IPS DF 19.7 (cell line): Measurements from ENCODE around the gene ZMIZ1.

Experiments used
- DNase-seq: peaks from one replicate; pipeline ENCODE4 v3.0.0-alpha.2; 2013; ENCODE audit warnings: low read depth, low spot score

ZMIZ1 gene

DNA sequence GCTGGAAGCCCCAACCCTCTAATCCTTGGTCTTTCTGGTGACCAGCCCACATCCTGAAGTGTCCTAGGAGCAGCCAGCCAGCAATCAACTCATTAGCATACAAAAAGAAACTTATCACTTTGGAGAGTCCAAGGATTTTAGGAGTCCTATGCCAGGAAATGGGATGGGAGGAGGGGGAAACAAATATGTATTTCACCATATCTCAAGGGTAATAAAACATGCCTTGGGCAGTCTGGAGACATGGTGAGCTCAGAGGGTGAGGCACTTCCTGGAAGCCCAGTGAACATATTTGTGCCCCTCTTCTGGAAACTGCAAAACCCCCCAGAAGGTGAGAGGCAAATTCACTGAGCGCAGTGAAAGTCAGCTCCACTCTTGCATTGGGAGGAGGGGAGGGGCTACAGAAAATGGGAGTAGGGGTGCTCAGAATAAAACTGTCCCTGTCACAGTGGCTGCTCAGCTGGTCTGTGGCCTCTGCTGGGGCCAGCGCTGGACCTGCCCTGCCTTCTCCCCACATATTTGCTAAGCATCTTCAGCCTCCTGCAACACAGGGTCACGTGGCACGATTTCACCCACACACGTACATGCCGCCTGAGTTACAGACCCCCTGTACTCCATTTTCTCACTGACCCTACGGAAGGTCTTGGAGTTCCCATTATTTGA is 17.7 kb upstream of the ZMIZ1 start:
- no peak for DNase-seq

DNA sequence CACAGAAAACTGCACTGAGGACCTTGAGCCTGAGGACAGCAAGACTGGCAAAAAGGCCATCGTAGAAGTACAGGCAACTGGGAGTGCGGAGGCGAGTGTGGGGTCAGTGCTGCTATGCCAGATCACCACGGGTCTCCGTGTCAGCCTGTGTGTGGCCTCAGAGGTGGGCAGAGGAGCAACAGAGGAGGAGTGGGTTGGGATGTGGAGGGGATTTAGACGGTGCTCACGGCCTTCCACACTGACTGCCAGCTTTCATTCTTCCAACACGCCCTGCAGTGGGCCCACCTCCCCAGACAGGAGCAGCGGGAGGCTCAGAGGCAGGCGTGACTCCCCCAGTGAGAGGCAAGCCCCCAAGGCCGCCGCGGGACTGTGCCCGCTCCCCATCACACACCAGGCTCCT is 17.0 kb upstream of the ZMIZ1 start:
- no peak for DNase-seq

DNA sequence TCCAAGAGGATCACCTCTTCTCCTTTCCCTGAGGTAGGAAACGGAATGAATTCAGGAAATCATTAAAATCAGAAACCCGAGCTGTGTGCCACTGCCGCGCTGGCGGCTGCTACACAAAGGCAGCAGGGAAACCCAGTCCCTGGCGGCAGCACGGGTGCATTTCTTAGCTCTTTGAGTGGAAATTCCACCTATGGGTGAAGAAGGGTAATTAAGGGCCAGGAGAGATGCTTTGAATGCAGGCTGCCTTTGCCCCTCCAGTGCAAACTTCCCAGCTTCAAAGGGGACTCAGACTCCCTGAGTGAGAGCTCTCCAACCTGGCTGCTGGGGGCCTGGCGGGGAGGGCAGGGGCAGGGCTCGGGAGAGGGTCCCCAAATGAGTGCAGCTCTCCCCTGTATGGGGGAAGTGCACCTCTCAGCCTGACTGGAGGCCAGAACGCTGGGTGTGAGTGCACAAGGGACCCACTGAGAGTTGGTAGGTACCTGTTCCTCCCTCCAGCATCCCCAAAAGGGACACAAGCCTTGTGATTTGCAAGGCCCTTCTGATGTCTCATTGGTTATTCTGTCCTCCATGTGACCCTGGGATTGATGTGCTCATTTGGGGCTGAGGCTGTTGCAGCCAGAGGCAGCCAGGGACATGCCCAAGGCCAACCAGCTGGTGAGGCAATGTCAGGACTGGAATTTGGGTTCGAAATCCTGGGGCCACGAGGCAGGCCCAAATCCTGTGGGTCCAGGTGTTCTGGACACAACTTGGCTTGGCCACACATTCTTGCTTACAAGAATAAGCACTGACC is 16.3 kb upstream of the ZMIZ1 start:
- DNase-seq, result no peak

DNA sequence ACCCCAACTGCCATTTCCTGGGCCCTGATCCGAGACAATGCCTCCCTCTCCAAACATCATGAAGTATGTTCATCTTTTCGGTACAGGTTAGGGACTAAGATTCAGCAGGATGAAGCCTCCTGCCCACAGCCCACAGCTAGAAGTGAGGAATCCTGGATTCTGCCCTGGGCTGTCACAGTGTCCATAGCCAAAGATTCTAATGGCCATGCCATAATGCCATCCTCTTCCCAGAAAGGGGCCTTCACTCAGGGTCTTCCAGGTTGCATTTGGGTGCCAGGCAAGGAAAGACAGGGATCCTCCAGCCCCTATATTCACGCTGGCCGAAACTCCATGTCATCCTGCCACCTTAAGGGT is 15.7 kb upstream of the ZMIZ1 start:
- no peak for DNase-seq

DNA sequence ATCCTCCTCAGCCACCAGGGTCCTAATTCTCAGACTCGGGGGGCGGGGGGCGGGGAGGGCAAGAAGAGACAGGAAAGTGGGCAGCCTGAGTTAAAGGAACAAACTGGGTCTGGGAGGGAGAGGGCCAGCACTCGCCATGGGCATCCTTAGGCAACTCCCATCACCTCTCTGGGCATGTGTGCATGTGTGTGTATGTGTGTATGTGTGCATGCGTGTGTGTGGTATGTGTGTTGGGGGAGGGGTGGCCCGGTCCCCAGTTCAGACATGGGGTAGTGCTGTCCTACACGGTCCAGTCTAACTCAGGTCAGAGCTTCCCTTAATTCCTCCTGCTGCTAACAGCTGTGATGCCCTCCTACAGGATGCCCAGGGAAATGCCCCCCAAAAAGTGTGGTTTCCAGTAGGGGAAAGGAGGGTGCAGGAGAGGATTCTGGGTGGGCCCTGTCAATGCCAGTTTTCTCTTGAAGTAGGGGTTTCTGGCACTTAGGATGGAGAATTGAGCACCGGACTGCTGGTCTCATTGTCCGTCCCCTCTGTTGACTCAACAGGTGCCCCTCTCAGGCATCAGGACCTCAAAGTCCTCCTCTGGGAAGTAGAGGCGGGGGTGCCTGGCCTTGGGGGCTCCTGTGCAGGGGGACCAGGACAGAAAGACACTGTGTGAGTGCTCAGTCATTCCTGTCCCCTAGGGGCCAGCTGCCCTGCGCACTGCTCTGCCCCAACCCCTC is 15.1 kb upstream of the ZMIZ1 start:
- no peak for DNase-seq

DNA sequence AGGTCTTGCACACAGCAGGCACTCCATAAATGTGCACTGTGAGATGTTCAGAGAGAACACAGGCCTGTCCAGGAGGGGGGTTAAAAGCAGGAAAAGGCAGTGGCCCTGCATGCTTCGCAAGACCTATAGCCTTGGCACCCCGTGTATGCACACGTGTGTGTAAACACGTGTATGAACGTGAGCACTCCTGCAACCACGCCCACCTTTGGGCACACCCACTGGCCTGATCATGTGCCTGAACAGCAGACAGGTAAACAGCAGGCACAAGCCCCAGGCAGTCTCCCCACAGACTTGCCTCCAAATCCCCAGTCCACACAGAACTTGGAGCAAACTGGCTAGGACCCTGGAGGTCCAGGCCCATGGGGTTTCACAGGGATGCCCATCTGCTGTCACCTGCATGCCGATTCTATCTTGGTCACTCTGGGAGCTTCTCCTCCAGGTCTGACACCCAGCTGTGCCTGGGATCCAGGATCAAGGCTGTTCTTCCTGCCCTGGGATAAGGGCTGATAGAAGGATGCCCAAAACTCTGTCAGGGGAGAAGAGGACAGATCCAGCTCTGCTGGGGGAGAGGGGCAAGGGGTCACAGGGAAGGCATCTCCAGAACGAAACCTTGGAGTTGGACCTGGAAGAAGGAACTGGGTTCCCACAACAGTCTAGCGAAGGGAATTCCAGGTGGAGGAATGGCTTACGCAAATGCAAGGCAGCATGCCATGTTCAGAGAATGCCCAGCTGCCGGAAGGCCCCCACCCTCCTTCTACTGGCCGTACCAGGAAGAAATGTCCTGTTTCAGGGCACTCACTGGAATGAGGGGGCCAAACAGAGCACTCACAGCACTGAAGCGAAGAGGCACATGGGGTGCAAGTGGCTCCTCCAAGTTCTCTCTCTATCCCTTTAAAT is 14.3 kb upstream of the ZMIZ1 start:
- DNase-seq, result no peak

DNA sequence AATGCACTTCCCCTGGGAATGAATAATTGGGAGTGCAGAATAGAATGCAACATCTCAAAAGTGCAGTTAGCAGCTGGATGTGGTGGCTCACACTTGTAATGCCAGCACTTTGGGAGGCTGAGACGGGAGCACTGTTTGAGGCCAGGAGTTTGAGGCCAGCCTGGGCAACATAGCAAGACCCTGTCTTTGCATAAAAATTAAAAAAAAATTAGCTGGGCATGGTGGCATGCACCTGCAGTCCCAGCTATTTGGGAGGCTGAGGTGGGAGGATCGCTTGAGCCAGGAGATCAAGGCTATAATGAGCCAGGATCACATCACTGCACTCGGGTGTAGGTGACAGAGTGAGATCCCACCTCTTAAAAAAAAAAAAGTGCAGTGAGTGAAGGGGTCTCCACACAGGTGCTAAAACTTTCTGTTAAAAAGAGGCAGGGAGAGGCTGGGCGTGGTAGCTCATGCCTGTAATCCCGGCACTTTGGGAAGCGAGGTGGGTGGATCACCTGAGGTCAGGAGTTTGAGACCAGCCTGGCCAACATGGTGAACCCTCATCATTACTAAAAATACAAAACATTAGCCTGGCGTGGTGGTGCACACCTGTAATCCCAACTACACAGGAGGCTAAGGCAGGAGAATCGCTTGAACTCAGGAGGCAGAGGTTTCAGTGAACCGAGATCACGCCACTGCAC is 13.5 kb upstream of the ZMIZ1 start:
- no peak for DNase-seq

DNA sequence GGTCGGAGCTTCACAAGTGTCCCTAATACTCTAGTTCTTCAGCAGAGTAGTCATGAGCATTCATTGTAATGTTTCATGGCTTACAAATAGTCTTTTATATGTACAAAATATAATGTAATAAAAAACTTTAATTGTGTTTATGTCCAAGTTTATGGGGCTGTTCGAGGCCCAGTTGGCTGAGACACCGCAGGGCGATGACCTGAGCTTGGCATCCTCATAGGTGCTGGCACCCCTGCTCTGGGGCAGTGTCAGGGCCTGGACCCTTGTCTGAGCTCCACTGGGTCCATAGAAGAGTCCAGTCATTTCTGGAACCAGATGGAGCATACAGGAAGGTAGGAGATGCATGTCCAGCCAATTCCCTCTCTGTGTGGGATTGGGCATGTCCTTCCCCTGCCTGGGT is 12.9 kb upstream of the ZMIZ1 start:
- no peak for DNase-seq

DNA sequence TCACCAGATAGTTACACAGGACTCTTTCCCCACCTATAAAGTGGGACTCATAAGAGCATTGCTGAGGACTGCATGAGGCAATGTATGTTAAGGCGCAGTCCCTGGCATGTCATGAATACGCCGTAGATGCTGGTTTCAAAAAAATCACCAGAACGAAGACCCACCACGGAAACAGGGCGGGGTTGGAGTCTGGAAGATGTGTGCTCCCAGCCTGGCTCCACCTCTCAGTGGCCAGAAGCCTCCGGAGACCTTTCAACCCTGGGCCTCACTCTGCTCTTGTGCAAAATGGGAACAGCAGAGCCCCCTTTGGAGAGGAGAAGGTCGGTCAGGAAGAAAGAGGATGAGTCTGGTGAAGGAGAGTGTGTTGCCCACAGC is 12.4 kb upstream of the ZMIZ1 start:
- no peak for DNase-seq

DNA sequence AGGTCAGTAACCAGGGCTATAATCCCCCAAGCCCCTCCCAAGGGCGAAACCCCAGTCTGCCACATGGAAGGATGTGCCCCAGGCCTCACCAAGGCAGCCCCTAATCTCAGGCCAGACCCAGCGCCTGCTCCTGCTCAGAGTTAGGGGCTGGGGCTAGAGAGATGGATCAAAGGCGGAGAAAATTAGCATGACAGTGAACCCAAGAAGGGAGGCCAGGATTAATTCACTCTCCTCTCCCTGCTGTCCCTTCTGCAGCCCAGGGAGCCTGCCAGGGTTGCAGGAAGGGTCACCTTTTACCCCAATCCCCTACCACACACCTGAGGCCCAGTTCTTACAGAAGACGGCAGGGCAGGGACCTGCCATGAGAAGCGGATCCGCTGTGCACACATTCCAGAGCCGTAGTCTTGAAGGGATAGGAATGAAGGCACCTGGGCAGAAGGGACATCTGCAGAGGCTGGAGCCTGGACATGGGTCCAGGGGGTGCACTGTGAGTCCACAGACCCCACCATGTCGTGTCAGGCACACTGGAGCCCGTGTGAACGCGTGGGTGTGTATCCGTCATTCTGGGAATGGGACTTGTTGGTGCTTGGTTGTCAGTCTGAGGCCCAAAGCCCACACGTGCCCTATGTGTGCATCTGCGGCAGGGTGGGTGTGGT is 11.9 kb upstream of the ZMIZ1 start:
- no peak for DNase-seq

DNA sequence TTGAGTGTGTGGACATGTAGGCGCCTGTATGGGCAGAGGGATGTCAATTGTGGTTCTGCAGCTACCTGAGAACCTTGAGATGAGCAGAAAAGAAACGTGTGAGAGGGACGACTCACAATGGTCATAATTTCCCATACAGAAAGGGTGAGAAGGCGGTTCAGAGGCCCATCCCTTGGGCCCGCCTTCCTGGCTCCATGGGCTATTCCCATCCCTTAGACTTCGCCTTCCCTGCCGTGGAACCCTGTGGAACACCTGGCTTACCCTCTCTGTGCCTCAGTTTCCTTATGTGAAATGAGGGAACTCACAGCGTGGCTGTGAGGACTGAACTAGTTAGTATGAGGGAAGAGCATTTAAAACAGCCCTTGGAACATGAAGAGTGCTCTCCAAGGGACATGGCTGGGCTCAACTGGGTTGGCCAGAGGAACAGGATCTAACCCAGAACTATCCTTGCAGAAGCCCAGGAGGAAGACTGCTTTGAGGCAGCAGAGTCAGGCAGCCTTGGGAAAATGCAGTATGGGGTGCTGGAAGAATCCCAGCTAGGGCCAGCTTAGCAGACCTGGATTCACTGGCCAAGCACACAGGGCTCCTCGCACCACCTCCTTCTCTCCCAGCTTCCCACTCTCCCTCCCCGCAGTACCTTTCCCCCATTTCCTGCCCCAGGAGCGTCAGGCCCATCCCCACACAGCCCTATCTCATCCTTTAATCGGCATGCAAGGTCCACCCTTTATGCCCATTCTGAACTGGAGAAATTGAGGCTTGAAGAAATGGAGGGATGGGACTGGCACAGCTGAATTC is 11.1 kb upstream of the ZMIZ1 start:
- DNase-seq, result no peak

DNA sequence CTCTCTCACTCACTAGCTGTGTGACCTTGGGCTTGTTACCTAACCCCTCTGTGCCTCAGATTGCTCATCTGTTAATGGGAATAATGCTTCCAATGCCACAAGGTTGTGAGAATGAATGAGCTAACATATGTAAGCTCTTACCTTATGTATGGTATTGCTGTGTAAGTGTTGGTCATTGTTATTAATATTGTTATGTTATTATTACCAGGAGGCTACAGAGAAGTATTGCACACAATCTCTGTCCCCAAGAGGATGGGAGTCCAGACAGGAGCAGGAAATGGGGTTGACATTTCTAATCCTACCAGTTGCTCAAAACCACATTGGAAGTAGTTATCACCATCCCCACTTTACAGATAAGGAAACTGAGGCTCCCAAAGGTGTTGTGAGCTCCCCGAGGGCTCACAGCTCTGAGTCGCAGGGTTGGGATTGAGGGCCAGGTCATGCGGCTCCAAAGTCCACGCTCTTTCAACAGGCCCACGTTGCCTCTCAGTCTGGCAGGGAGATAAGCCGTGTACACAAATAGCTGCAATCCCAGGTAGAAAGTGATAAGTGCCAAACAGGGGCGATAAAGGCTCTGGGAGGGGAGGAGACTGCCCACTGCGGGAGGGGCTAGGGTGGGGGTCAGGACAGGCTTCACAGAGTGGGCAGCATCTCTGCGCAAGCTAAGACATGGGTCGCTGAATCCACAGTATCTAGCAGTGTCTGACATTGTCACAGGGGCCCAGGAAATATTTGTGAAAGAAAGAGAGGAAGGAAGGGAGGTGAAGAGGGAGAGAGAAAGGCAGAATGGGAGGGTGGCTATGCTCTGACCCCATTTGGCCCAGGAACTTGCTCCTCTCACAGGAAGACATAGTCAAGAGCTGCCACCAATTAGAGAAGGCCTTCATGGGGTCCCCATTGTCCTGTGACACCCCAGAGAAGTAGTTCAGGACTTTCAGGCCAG is 9.6 kb upstream of the ZMIZ1 start:
- no peak for DNase-seq

DNA sequence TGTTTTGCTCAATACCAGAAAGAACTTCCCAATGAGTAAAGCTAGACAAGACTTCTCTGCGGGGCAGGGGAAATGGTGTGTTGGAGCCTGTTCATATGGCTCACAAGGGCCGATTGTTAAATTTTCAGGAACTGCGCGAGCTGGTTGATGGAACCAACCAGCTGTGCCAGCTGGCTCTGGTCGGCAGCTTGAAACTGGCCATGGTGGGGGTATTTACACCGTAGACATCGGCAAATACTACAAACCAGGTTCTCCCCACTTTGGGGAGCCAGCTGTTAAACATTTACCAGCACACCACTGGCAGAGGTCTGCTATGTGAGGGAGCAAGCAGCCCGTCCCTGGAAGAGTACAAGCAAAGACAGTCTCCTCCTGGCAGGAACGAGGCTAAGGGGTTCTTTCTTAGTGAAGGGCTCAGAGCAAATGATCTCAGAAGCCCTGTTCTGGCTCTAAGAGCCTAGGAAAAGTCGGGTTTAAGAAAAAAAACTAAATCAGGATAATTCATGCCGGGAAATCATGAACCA is 8.8 kb upstream of the ZMIZ1 start:
- DNase-seq, result no peak

DNA sequence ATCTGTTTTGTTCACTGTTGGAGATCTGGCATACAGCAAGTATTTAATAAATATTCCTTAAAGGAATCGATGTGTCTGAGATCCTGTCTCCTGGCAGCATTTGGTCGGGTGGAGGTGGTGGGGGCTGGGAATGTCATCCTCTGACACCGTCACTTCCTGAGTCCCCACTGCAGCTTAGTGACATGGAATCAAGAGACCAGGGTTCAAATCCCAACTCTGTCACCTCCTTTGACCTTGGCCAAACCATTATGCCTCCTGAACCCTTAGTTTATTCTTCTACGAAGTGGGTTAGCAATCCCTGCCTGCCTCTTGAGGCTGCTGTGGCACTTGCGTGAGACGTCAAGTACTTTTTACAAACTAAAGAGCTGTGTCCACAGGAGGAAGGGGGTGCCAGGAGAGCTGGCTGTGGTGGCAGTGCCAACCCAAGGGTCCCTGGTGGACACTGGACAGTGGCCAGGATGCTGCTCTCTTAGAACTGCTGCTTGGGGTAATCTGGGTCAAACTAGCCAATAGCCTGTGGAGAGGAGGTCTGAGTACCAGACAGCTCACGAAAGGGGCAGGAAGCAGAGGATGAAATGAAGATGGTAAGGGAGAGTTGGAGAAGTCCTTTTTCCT is 8.0 kb upstream of the ZMIZ1 start:
- DNase-seq, result no peak

DNA sequence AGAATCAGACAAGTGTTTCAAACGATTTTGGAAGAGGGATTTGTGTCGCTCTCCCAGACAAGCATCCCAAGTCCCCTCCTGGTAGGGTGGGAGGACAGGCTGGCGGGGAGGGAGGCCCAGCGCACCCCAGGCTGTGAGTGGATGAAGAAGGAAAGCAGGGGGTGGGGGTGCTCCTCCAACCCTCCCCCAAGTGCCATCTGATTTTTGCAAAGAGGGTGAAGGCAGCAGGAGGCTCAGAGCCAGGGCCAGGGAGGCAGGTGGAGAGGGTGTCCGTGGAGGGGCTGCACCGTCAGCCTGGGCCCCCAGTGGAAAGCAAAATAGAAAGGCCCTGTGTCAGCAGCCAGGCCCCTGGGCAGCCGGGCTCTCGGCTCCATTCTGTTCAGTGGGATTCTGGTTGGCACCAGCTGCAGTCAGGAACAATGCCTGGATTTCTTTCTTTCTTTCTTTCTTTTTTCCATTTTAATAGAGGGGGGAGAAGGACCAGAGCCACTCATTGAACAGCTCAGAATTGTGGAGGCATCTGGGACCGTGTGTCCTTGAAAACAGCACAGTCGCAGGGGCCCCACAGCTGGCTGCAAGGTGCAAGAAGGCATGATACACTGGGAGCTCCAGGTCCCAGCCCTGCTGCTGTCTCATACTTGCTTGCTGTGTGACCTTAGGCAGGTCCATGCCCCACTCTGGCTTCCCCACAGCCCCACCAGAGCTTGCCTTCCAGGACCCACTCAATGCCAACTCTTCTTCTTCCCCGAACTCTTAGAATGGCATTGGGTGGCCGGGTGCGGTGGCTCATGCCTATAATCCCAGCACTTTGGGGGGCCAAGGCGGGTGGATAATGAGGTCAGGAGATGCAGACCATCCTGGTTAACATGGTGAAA is 7.1 kb upstream of the ZMIZ1 start:
- no peak for DNase-seq

DNA sequence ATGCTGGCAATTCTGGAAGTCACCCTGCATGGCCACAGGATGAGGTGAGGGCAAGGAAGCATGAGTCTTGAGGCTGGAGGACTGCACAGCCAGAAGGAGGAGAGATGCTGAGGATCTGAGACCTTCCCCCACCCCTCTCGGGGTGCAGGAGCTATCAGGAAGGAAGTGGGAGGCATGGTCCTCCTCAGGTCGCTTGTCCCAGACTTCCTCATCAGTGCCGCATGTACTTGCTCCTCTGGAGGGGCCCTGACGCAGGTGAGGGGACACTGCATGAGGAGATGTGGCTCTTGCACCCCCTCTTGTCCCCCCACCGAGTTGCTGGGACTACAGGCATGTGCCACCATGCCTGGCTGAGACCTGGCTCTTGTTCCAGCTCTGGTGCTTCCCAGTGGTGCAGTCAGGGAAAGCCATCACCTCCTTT is 5.7 kb upstream of the ZMIZ1 start:
- DNase-seq, result no peak
